GM12865 (cell line): Measurements from ENCODE around the gene SMAD7.
A peak's percentile ranks its signal among the peaks of the same experiment; 100 is the strongest.

Experiments used
- DNase-seq: peaks from one replicate; pipeline ENCODE4 v3.0.0; 2010; ENCODE audit warnings: low read depth
- H3K4me3 ChIP-seq: 2 replicates; pipeline ENCODE4 v1.5.1; 2011; ENCODE audit warnings: mild to moderate bottlenecking, low read depth, low read length, control low read depth
- TF ChIP-seq, protein P1 (sequence below): IDR thresholded peaks from 2 replicates; pipeline ENCODE4 v1.5.1; 2011; ENCODE audit warnings: low read length, control low read depth, low read depth, inconsistent platforms; ENCODE audit not compliant: insufficient read depth; ENCODE audit errors: missing control alignments

Gene SMAD7

DNA sequence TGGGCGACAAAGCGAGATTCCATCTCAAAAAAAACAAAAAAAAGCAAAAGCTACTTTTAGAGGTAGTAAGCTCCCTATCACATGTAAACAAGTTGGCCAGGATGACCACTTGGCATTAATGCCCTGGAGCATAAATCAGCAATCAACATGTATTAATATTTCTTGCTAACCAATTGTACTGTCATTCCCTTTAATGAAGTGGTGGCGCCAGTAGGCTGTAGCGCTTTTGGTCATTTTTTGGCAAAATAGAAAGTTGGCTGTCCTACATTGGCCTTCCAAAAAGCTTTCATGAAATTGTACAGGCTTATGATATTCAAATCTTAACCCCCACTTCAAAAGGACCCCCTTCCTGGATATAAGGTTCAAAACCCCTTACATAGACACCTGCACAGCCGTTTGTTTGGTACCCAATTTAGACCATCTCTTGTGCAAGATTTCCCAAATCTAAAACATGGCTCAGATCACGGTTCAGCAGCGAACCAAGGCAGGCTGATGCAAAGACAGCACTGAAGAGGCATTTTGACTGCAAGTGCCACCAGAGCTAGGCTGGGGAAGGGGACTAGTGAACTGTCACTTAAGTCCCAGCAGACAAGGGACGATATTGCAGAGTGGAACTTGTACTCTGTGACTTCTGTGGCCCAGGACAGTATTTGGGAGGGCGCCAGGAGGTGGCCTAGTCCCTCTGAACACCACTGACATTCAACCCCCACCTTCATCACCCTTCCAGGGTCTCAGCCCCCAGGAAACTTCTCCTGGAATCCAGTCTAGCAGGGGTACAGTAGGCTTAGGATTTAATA, 31.9 kb downstream of the SMAD7 start:
- no peak for DNase-seq
- H3K4me3 ChIP-seq, result no peak overlapping the region
- TF ChIP-seq, protein P1, sequence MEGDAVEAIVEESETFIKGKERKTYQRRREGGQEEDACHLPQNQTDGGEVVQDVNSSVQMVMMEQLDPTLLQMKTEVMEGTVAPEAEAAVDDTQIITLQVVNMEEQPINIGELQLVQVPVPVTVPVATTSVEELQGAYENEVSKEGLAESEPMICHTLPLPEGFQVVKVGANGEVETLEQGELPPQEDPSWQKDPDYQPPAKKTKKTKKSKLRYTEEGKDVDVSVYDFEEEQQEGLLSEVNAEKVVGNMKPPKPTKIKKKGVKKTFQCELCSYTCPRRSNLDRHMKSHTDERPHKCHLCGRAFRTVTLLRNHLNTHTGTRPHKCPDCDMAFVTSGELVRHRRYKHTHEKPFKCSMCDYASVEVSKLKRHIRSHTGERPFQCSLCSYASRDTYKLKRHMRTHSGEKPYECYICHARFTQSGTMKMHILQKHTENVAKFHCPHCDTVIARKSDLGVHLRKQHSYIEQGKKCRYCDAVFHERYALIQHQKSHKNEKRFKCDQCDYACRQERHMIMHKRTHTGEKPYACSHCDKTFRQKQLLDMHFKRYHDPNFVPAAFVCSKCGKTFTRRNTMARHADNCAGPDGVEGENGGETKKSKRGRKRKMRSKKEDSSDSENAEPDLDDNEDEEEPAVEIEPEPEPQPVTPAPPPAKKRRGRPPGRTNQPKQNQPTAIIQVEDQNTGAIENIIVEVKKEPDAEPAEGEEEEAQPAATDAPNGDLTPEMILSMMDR, result no peak

DNA sequence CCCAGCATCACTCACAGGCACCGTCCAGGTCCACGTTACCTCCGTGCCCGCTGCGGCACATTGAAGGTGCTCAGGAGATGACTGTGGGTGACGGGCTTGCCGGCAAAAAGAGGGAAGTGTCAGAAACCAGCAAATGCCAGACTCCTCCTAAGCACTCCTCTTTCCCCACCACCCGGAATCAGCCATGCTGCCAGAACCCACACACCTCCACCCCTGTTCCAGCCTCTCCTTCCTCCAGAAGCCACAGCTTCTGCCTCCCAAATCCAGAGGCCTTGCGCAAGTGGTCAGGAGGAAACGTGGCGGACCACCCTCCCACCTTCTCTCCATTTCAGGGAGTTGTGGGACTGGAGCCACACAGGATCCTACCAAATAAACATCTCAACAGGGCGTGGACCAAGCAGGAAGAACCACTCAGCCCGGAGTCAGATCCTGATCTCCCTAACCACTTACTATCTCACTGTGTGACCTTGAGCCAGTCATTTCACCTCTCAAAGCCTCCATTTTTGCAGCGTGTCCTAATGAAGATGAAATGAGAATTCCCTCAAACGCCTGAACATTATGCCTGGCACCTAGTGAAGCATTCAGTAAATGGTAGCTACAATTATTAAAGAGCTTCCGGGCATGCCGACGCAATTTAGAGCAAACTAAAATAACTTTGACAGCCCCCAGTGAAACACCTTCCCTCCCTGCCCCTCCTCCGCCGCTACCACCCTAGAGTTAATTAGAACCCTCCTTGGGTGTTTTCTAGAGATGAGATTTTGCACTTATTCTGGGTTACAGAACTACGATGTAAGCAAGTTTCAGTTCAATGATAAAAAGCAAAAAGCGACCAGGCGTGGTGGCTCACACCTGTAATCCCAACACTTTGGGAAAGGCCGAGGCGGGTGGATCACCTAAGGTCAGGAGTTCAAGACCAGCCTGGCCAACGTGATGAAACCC, 32.9 kb downstream of the SMAD7 start:
- peak; percentile 73 for DNase-seq
- no peak overlapping the region for H3K4me3 ChIP-seq
- TF ChIP-seq, protein P1, result no peak

DNA sequence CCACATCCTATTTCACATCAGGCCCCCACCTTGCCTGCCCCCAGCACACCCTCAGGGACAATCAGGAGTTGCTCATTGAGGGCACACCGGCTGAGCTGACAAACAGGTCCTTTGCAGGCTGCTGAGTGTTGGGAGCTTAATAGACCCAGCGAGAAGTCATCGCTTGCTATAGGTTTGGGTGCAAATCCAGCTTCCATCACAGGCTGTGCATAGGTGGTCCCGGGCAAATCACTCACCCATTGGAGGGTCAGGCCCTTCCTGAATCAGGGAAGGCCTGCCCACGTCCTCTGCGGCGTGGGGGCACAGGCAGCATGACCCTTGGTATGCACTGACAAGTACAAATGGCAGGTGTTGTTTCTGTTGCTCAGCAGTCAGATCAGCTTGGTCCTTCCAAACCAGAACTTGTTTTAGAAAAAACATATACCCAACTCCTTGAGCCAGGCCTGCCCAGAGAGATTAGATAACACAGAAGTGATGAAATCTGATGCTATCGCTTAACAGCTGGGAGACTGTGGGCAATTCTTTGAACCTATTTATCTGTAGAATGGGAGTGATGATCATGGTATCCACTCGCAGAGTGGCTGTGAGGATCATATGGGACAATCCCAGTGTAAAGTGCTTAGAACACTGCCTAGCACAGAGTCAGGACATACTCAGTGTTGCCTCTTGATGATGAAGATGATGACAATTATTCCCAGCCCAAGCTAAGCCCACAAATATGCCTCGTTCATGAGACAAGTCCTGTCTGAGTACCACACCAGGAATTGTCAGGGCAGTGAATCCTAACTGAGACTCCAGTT, 34.9 kb downstream of the SMAD7 start:
- TF ChIP-seq, protein P1, result no peak
- no peak overlapping the region for H3K4me3 ChIP-seq
- no peak for DNase-seq

DNA sequence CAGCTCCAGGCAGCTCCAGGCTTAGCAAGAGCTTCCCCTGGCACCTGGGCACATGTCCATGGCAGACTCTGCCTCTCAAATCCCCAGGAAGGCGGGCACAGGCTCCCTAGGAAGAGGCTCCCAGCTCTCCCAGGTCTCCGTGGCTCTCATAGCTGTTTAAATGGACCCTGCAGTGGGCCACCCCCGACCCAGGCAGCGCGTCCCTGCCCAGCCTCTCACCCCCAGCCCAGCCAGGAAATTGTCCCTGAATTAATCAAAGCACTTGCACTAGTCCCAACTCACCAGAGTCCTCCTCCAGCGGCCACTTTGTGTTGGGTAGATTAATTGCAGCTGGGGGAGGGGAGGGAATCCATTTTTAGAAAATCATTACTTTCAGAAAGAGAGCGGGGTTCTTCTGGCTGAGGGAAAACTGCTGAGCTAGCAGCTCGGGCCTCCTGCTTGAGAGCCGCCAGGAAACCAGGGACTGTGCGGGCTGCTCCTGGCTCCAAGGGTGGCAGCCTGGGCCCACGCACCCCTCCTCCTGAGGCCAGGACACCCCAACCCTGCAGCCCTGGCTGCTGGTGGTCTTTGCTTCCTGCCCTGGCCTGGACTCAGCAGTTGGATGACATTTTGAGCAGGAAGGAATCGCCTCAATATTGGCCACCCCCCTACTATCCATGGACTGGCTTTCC, 36.0 kb downstream of the SMAD7 start:
- DNase-seq, result no peak
- TF ChIP-seq, protein P1, result no peak
- H3K4me3 ChIP-seq, result no peak overlapping the region

DNA sequence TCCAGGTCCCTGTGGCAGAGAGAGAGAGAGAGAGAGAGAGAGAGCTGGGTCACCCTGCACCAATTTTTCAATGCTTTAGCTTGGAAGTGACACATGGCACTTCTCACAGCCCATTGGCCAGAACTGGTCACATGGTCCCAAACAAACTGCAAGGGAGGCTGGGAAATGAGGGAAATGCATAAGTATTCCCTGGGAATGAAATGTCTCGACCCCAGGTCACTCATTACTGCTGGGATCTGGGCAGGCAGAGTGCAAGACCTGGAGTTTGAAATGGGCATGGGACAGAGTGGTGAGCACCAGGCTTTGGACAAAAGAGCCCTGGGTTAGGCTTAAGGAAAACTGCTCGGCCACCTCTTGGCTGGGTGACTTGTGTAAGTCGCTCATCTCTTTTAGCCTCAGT, 37.0 kb downstream of the SMAD7 start:
- H3K4me3 ChIP-seq, result no peak overlapping the region
- DNase-seq, result no peak
- TF ChIP-seq, protein P1, result no peak

DNA sequence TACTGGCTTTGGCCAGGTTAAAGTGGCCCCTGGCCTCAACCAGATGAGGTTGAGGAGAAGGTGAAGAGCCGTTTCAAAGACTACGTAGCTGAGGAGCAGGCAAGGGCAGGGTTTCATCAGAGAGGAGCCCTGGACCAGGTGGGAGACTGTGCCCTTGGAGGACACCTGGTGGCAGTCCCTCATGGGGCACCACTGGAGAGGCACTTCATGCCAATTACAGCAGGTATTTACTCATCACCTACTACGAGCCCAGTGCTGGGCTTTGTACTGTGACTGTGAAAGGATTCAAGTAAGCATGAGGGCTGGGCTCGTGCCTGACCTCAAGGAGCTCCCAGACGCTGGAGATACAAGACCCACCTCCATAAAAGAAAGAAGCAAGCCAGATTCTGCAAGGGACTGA, 37.6 kb downstream of the SMAD7 start:
- TF ChIP-seq, protein P1, result peak; percentile 41
- DNase-seq, result peak; percentile 60
- H3K4me3 ChIP-seq, result no peak overlapping the region
